Glutamatergic neuron (in vitro differentiated cells): ENCODE data around the gene CYP51A1. TPM values are rescaled to one million over a fixed set of nuclear protein-coding genes. Genes with fewer than 3 reads are reported as not detected.

ENCODE experiments used
- total RNA-seq: library from RNA; stranded (reverse); fragmentation: NEBNext Ultra II Directional; extraction: Animal tissue kit (Norgen Biotek cat#: 25700); gene quantifications from one replicate; pipeline ENCODE4 v1.2.1, GENCODE V29; 2021; ENCODE audit not compliant: unreplicated experiment

The CYP51A1 gene
- total RNA-seq, 1 donor from 2014 or later: 207 TPM

Other genes with a start within 250 kb of the CYP51A1 start
- gene AKAP9, start 193.6 kb downstream of the CYP51A1 start, total RNA-seq: 66.9 TPM
- 0.15 TPM for gene LRRD1, start 44.7 kb upstream of the CYP51A1 start, total RNA-seq
- gene KRIT1, start 111.4 kb upstream of the CYP51A1 start, total RNA-seq: 37.8 TPM
- gene ANKIB1, start 111.5 kb upstream of the CYP51A1 start, total RNA-seq: 77.7 TPM